ENCODE data around the gene TCF7. TPM values are rescaled to one million over a fixed set of nuclear protein-coding genes. Genes with fewer than 3 reads are reported as not detected.

The TCF7 gene
- polyA plus RNA-seq, 1 donor from 2014 or later = 0.15 TPM

DNA sequence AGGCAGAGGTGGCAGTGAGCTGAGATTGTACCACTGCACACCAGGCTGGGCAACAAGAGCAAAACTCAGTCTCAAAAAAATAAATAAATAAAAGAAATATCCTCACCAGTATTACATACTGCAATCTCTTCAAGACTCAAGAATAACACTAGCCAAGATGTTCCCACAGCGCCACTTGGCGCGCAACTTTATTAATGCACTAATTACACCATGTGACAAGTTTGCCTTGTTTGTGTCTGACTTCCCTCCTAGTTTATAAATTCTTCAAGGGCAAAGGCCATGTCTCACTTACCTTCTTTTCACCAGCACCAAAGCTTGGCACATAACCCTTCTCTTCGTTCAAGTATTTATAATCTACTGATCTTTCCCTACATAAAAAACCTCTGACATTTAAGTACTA, 57.5 kb downstream of the TCF7 start:
- TF ChIP-seq SMC3 (conservative IDR thresholded peaks at IDR 0.05; ENCODE audit: poor library complexity) (no peak), EP300 (conservative IDR thresholded peaks at IDR 0.05; ENCODE audit: poor library complexity, severe bottlenecking) (no peak), CTCF (IDR thresholded peaks at IDR 0.05; ENCODE audit: poor library complexity, severe bottlenecking) (no peak), EZH2 (IDR thresholded peaks at IDR 0.05; ENCODE audit: borderline replicate concordance, insufficient read depth, low read length, poor library complexity, severe bottlenecking) (no peak), POLR2AphosphoS5 (IDR thresholded peaks at IDR 0.05) (no peak), MXI1 (conservative IDR thresholded peaks at IDR 0.05; ENCODE audit: poor library complexity, severe bottlenecking) (no peak), RAD21 (conservative IDR thresholded peaks at IDR 0.05) (no peak), TAF1 (IDR thresholded peaks at IDR 0.05; ENCODE audit: low read depth) (no peak)
- TF ChIP-seq, protein P1, sequence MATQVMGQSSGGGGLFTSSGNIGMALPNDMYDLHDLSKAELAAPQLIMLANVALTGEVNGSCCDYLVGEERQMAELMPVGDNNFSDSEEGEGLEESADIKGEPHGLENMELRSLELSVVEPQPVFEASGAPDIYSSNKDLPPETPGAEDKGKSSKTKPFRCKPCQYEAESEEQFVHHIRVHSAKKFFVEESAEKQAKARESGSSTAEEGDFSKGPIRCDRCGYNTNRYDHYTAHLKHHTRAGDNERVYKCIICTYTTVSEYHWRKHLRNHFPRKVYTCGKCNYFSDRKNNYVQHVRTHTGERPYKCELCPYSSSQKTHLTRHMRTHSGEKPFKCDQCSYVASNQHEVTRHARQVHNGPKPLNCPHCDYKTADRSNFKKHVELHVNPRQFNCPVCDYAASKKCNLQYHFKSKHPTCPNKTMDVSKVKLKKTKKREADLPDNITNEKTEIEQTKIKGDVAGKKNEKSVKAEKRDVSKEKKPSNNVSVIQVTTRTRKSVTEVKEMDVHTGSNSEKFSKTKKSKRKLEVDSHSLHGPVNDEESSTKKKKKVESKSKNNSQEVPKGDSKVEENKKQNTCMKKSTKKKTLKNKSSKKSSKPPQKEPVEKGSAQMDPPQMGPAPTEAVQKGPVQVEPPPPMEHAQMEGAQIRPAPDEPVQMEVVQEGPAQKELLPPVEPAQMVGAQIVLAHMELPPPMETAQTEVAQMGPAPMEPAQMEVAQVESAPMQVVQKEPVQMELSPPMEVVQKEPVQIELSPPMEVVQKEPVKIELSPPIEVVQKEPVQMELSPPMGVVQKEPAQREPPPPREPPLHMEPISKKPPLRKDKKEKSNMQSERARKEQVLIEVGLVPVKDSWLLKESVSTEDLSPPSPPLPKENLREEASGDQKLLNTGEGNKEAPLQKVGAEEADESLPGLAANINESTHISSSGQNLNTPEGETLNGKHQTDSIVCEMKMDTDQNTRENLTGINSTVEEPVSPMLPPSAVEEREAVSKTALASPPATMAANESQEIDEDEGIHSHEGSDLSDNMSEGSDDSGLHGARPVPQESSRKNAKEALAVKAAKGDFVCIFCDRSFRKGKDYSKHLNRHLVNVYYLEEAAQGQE (IDR thresholded peaks at IDR 0.05; ENCODE audit: borderline replicate concordance) = no peak
- H3K9me3 ChIP-seq (ENCODE audit: low read length) = no peaks in the 10 kb centered on the region
- H4K20me1 ChIP-seq (ENCODE audit: insufficient read depth) = peaks cover 6% of the 10 kb centered on the region
- no peaks in the 10 kb centered on the region for H3F3A ChIP-seq (ENCODE audit: insufficient read depth, low read length, poor library complexity, severe bottlenecking)
- H3K9me2 ChIP-seq (ENCODE audit: insufficient read depth, low read length) = no peaks in the 10 kb centered on the region
- H3K4me3 ChIP-seq (ENCODE audit: low read length) = no peak overlapping the region
- H3K9ac ChIP-seq (ENCODE audit: low read length) = no peak overlapping the region
- H3K79me2 ChIP-seq (replicated peaks; ENCODE audit: insufficient read depth, low read length) = peaks cover 70% of the 10 kb centered on the region
- H3K27me3 ChIP-seq (ENCODE audit: insufficient read depth, low read depth, low read length) = no peaks in the 10 kb centered on the region
- H3K4me2 ChIP-seq (ENCODE audit: low read length) = no peak overlapping the region
- no peaks in the 10 kb centered on the region for H3K36me3 ChIP-seq (ENCODE audit: insufficient read depth, low read length)
- no peak overlapping the region for H3K27ac ChIP-seq (ENCODE audit: low read length)
- no peak overlapping the region for H2AFZ ChIP-seq (ENCODE audit: low read depth, low read length)

DNA sequence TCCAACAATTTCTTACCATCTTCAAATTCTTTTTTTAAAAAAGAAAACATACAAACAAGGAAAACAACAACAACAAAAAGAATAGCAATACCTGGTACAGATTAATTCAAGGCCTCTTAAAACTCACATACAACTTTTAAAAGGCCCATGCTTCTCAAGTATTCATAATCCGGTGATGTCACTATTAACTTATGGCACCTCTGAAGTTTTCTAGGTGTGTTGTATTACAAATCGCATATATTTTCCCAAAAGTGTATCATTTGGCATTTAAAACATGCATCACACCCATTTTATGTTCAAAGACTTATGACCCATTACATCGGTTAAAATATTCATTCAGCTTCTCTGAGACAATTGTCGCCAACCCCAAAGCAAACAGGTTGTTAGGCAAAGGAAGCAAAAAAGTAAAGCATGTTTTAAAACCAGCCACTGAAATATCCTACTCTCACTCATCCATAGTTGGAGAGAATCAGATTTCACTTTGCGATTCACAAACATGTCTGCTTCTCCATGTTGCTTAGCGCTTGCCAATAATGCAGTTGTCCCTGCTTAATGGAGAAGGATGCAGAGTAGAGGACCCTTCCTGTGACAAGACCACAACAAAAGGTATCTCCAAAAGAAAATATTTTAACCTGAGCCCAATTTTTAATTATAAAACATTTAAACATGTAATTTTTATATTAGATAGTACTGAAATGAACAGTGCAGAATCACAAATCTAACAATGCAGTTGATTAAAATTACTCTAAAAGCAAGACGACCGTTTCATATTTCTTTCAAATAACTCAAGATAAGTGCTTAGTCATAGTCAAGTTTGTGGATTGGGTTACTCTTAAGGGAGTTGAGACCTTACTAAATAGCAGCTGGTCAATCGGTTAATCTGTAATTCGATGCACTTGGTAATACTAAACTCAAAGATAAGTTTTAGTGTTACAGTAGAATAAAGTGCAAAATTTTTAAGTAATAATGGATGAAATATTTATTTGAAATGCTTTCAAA, 60.7 kb downstream of the TCF7 start:
- H3K9me3 ChIP-seq (ENCODE audit: low read length) = no peaks in the 10 kb centered on the region
- peaks cover 6% of the 10 kb centered on the region for H4K20me1 ChIP-seq (ENCODE audit: insufficient read depth)
- TF ChIP-seq SMC3 (conservative IDR thresholded peaks at IDR 0.05; ENCODE audit: poor library complexity) = no peak
- no peak for TF ChIP-seq EP300 (conservative IDR thresholded peaks at IDR 0.05; ENCODE audit: poor library complexity, severe bottlenecking)
- no peak for TF ChIP-seq MXI1 (conservative IDR thresholded peaks at IDR 0.05; ENCODE audit: poor library complexity, severe bottlenecking)
- TF ChIP-seq CTCF (IDR thresholded peaks at IDR 0.05; ENCODE audit: poor library complexity, severe bottlenecking) = no peak
- TF ChIP-seq EZH2 (IDR thresholded peaks at IDR 0.05; ENCODE audit: borderline replicate concordance, insufficient read depth, low read length, poor library complexity, severe bottlenecking) = no peak
- no peak for TF ChIP-seq POLR2AphosphoS5 (IDR thresholded peaks at IDR 0.05)
- peak overlapping the region; percentile 99 for H3K4me3 ChIP-seq (ENCODE audit: low read length)
- no peaks in the 10 kb centered on the region for H3K27me3 ChIP-seq (ENCODE audit: insufficient read depth, low read depth, low read length)
- H3K9ac ChIP-seq (ENCODE audit: low read length) = peak overlapping the region; percentile 94
- peak overlapping the region; percentile 97 for H3K27ac ChIP-seq (ENCODE audit: low read length)
- peaks cover 55% of the 10 kb centered on the region for H3K79me2 ChIP-seq (replicated peaks; ENCODE audit: insufficient read depth, low read length)
- no peak overlapping the region for H2AFZ ChIP-seq (ENCODE audit: low read depth, low read length)
- H3K4me2 ChIP-seq (ENCODE audit: low read length) = peak overlapping the region; percentile 97
- no peaks in the 10 kb centered on the region for H3K9me2 ChIP-seq (ENCODE audit: insufficient read depth, low read length)
- no peaks in the 10 kb centered on the region for H3K36me3 ChIP-seq (ENCODE audit: insufficient read depth, low read length)
- H3F3A ChIP-seq (ENCODE audit: insufficient read depth, low read length, poor library complexity, severe bottlenecking) = no peaks in the 10 kb centered on the region
